RPMI7951 (cell line): ENCODE results near the gene ANKRD1. TPM values are rescaled to one million over a fixed set of nuclear protein-coding genes. Genes with fewer than 3 reads are reported as not detected.

Experiments
- DNase-seq: peaks from one replicate; pipeline ENCODE4 v3.0.0-alpha.2; 2012; ENCODE audit warnings: low read depth
- total RNA-seq: library from RNA; depleted of rRNA; stranded (reverse); fragments of >200 nt; shearing (Covaris generic); gene quantifications from 2 replicates; pipeline ENCODE4 v1.2.3, GENCODE V29; 2014

Gene ANKRD1
- total RNA-seq, 1 experiment from 2014 or later = 0.36 TPM

- DNase-seq = no peak
These were observed 14.8 kb upstream of the ANKRD1 start for GRCh38 chr10:90935581-90936275.

GRCh38 chr10:90930971-90931871 is 10.3 kb upstream of the ANKRD1 start:
- DNase-seq = peak; percentile 91

GRCh38 chr10:90930070-90930837 is 9.4 kb upstream of the ANKRD1 start:
- peak; percentile 76 for DNase-seq

GRCh38 chr10:90929179-90929578 is 8.3 kb upstream of the ANKRD1 start:
- DNase-seq = no peak

GRCh38 chr10:90927293-90927692 is 6.4 kb upstream of the ANKRD1 start:
- no peak for DNase-seq

GRCh38 chr10:90925079-90926029 is 4.5 kb upstream of the ANKRD1 start:
- DNase-seq = no peak

GRCh38 chr10:90924552-90924951 is 3.7 kb upstream of the ANKRD1 start:
- no peak for DNase-seq

- no peak for DNase-seq
These were observed 2.3 kb upstream of the ANKRD1 start for GRCh38 chr10:90923111-90923731.

GRCh38 chr10:90921906-90922305 is 1.0 kb upstream of the ANKRD1 start:
- no peak for DNase-seq

GRCh38 chr10:90919683-90920574 is 958 bp downstream of the ANKRD1 start:
- no peak for DNase-seq

GRCh38 chr10:90917968-90918318 is 2.9 kb downstream of the ANKRD1 start:
- no peak for DNase-seq

- no peak for DNase-seq
These were observed 3.5 kb downstream of the ANKRD1 start for GRCh38 chr10:90917238-90917967.

GRCh38 chr10:90916392-90917237 is 4.3 kb downstream of the ANKRD1 start:
- no peak for DNase-seq

- DNase-seq = no peak
These were observed 5.2 kb downstream of the ANKRD1 start for GRCh38 chr10:90915766-90916075.

- DNase-seq = no peak
These were observed 5.7 kb downstream of the ANKRD1 start for GRCh38 chr10:90914992-90915765.

GRCh38 chr10:90913774-90914420 is 7.0 kb downstream of the ANKRD1 start:
- no peak for DNase-seq
